NB4 (cell line): ENCODE results near the gene KIF7.

ENCODE experiments used
- DNase-seq: peaks from one replicate; pipeline ENCODE4 v3.0.0; 2010; ENCODE audit warnings: low read depth
- H3K4me3 ChIP-seq: one replicate; pipeline ENCODE4 v1.5.1; 2011; ENCODE audit warnings: mild to moderate bottlenecking, low read depth, low read length, moderate library complexity
- CTCF ChIP-seq: IDR thresholded peaks from one replicate; pipeline ENCODE4 v1.5.1; 2012; ENCODE audit warnings: low read depth, low read length
- MAX ChIP-seq: IDR thresholded peaks from 2 replicates; pipeline ENCODE4 v1.6.1; 2011; ENCODE audit warnings: low read depth, low read length
- MYC ChIP-seq: IDR thresholded peaks from 2 replicates; pipeline ENCODE4 v1.6.1; 2011; ENCODE audit warnings: low read depth, low read length
- POLR2A ChIP-seq: IDR thresholded peaks from 2 replicates; pipeline ENCODE4 v1.6.1; 2011; ENCODE audit warnings: mild to moderate bottlenecking; ENCODE audit not compliant: insufficient read length; ENCODE audit errors: extremely low read depth

KIF7 gene

GRCh38 chr15:89632563-89633430 is 22.5 kb downstream of the KIF7 start:
- TF ChIP-seq CTCF (no peak), POLR2A (no peak), MAX (no peak)
- no peak for DNase-seq

GRCh38 chr15:89631902-89632264 is 23.4 kb downstream of the KIF7 start:
- no peak for DNase-seq
- H3K4me3 ChIP-seq = no peak overlapping the region
- TF ChIP-seq MYC (no peak), CTCF (no peak), POLR2A (no peak), MAX (no peak)

More at GRCh38 chr15:89632563-89633430, 22.5 kb downstream of the KIF7 start:
- H3K4me3 ChIP-seq = no peak overlapping the region

- DNase-seq = no peak
- H3K4me3 ChIP-seq = no peak overlapping the region
- TF ChIP-seq MYC (no peak), POLR2A (peak; percentile 4)
Measured at GRCh38 chr15:89630974-89631901, 24.0 kb downstream of the KIF7 start.

GRCh38 chr15:89630260-89630659 is 25.0 kb downstream of the KIF7 start:
- no peak for TF ChIP-seq MYC
- no peak for TF ChIP-seq MAX
- TF ChIP-seq POLR2A = no peak
- no peak for TF ChIP-seq CTCF
- DNase-seq = no peak
- no peak overlapping the region for H3K4me3 ChIP-seq

GRCh38 chr15:89629829-89630228 is 25.4 kb downstream of the KIF7 start:
- H3K4me3 ChIP-seq = no peak overlapping the region
- DNase-seq = no peak

More at GRCh38 chr15:89629829-89630228, 25.4 kb downstream of the KIF7 start:
- no peak for TF ChIP-seq MAX
- TF ChIP-seq POLR2A = no peak
- TF ChIP-seq MYC = no peak
- TF ChIP-seq CTCF = no peak
